Uterus (tissue), 2 donors: ENCODE measurements around the gene PPBP.

Experiments
- CTCF ChIP-seq, 4 experiments: fragments of 200-600 bp in 2 of 4; fragments of 450-650 bp in 2 of 4; sonication (generic) in 2 of 4; IDR thresholded peaks; one replicate each; pipeline ENCODE4 v1.5.1; 2016 to 2019; ENCODE audit warnings: antibody characterized with exemption in 4 of 4, mild to moderate bottlenecking in 2 of 4, moderate library complexity in 1 of 4
- POLR2A ChIP-seq, 2 donors: fragments of 450-650 bp; IDR thresholded peaks; one replicate each; pipeline ENCODE4 v1.6.1; 2016; ENCODE audit warnings: antibody characterized with exemption in 2 of 2, mild to moderate bottlenecking in 1 of 2, moderate library complexity in 1 of 2

GRCh38 chr4:73976217-73976616 is 11.8 kb downstream of the PPBP start:
- TF ChIP-seq CTCF (IDR thresholded peaks at IDR 0.05), result no peak
- TF ChIP-seq POLR2A (IDR thresholded peaks at IDR 0.05), result no peak
